ENCODE measurements around the gene TRAM2.

- TF ChIP-seq CTCF (IDR thresholded peaks at IDR 0.05; ENCODE audit: control extremely low read depth in 1 of 3, insufficient read depth in 1 of 3, low read depth in 1 of 3, low read length in 3 of 3) (no peak), YY1 (IDR thresholded peaks at IDR 0.05; ENCODE audit: low read depth, low read length) (no peak), POLR2A (IDR thresholded peaks at IDR 0.05; ENCODE audit: control extremely low read depth in 1 of 2, low read depth in 2 of 2, low read length in 2 of 2) (no peak), POU5F1 (IDR thresholded peaks at IDR 0.05; ENCODE audit: low read depth, low read length) (no peak), TAF1 (IDR thresholded peaks at IDR 0.05; ENCODE audit: low read depth, low read length) (no peak), JUND (IDR thresholded peaks at IDR 0.05; ENCODE audit: low read length) (no peak), GABPA (IDR thresholded peaks at IDR 0.05; ENCODE audit: borderline replicate concordance, insufficient read depth, low read length) (no peak), CREB1 (IDR thresholded peaks at IDR 0.05) (no peak), JUN (IDR thresholded peaks at IDR 0.05; ENCODE audit: low read depth, low read length) (no peak)
These were observed 27.9 kb downstream of the TRAM2 start for GRCh38 chr6:52548999-52549398.
